HepG2 (cell line): Measurements from ENCODE around the gene CSNK1D. TPM values are rescaled to one million over a fixed set of nuclear protein-coding genes. Genes with fewer than 3 reads are reported as not detected.

Source experiments
- CBX5 ChIP-seq: sonication (generic); formaldehyde crosslinking; IDR thresholded peaks from 2 replicates; pipeline ENCODE4 v1.4.0; 2020; ENCODE audit warnings: missing genetic modification reagents, borderline replicate concordance
- CSRNP1 ChIP-seq: sonication (generic); formaldehyde crosslinking; IDR thresholded peaks from 2 replicates; pipeline ENCODE4 v1.8.1; 2023; ENCODE audit warnings: mild to moderate bottlenecking, missing genetic modification reagents
- ESRRA ChIP-seq: sonication (generic); formaldehyde crosslinking; IDR thresholded peaks from 2 replicates; pipeline ENCODE4 v1.5.1; 2020; ENCODE audit warnings: mild to moderate bottlenecking, low read depth, missing genetic modification reagents
- HNRNPH1 ChIP-seq: fragments of 200-400 bp; formaldehyde crosslinking; optimal IDR thresholded peaks from 2 replicates; pipeline ENCODE3; 2017; ENCODE audit warnings: mild to moderate bottlenecking, low read depth, low read length
- JUN ChIP-seq: sonication (generic); formaldehyde crosslinking; IDR thresholded peaks from 2 replicates; pipeline ENCODE4 v1.4.0; 2020; ENCODE audit warnings: mild to moderate bottlenecking, missing genetic modification reagents
- MEF2D ChIP-seq: sonication (generic); formaldehyde crosslinking; IDR thresholded peaks from 2 replicates; pipeline ENCODE4 v1.5.1; 2020; ENCODE audit warnings: mild to moderate bottlenecking, missing genetic modification reagents
- MIXL1 ChIP-seq: IDR thresholded peaks from 2 replicates; pipeline ENCODE4 v1.6.1; 2016
- PATZ1 ChIP-seq: sonication (generic); formaldehyde crosslinking; IDR thresholded peaks from 2 replicates; pipeline ENCODE4 v1.4.0; 2020; ENCODE audit warnings: missing genetic modification reagents
- RFX1 ChIP-seq: fragments of 450-650 bp; IDR thresholded peaks from 2 replicates; pipeline ENCODE4 v1.6.1; 2017
- SETDB1 ChIP-seq: sonication (generic); formaldehyde crosslinking; IDR thresholded peaks from 2 replicates; pipeline ENCODE4 v1.5.1; 2020; ENCODE audit warnings: missing genetic modification reagents, mild to moderate bottlenecking, borderline replicate concordance
- TP53 ChIP-seq: sonication (generic); formaldehyde crosslinking; conservative IDR thresholded peaks from 2 replicates; pipeline ENCODE4 v1.4.0; 2020; ENCODE audit warnings: missing genetic modification reagents
- YEATS2 ChIP-seq: sonication (generic); formaldehyde crosslinking; IDR thresholded peaks from 2 replicates; pipeline ENCODE4 v1.4.0; 2020; ENCODE audit warnings: missing genetic modification reagents, borderline replicate concordance
- ZBTB33 ChIP-seq: sonication (generic); formaldehyde crosslinking; IDR thresholded peaks from 2 replicates; pipeline ENCODE4 v1.4.0; 2020; ENCODE audit warnings: missing genetic modification reagents
- ZC3H13 ChIP-seq: sonication (generic); formaldehyde crosslinking; IDR thresholded peaks from 2 replicates; pipeline ENCODE4 v1.8.1; 2023; ENCODE audit warnings: mild to moderate bottlenecking, missing genetic modification reagents, moderate library complexity
- ZNF280B ChIP-seq: sonication (generic); formaldehyde crosslinking; IDR thresholded peaks from 2 replicates; pipeline ENCODE4 v1.5.0; 2020; ENCODE audit warnings: missing genetic modification reagents, mild to moderate bottlenecking, borderline replicate concordance
- ZNF326 ChIP-seq: sonication (generic); formaldehyde crosslinking; IDR thresholded peaks from 2 replicates; pipeline ENCODE4 v1.4.0; 2020; ENCODE audit warnings: missing genetic modification reagents, borderline replicate concordance
- ZNF331 ChIP-seq: sonication (generic); formaldehyde crosslinking; IDR thresholded peaks from 2 replicates; pipeline ENCODE4 v1.4.0; 2020; ENCODE audit warnings: missing genetic modification reagents
- ZNF333 ChIP-seq: sonication (generic); formaldehyde crosslinking; IDR thresholded peaks from 2 replicates; pipeline ENCODE4 v1.4.0; 2020; ENCODE audit warnings: mild to moderate bottlenecking, missing genetic modification reagents, borderline replicate concordance
- ZNF672 ChIP-seq: sonication (generic); formaldehyde crosslinking; IDR thresholded peaks from 2 replicates; pipeline ENCODE4 v1.8.1; 2022; ENCODE audit warnings: missing genetic modification reagents
- polyA plus RNA-seq, 8 experiments: library from polyadenylated mRNA; depleted of rRNA in 3 of 8; stranded (reverse) in 7 of 8; unstranded in 1 of 8; fragments of >200 nt; fragmentation: Illumina TruSeq in 4 of 8; extraction: Trizol in 4 of 8; gene quantifications; 2 replicates each; pipeline versions ENCODE4 v1.2.1 to v1.2.3, GENCODE V29; 2011 to 2016; ENCODE audit warnings: low read depth in 4 of 8, missing spikeins in 1 of 8, mixed read lengths in 1 of 8; ENCODE audit not compliant: insufficient read depth in 1 of 8
- total RNA-seq, 5 experiments: library from RNA; depleted of rRNA; stranded (reverse); fragments of >200 nt; fragmentation: Illumina TruSeq; extraction: Trizol; gene quantifications; 2 replicates each; pipeline ENCODE4 v1.2.3, GENCODE V29; 2016; ENCODE audit warnings: low read depth in 1 of 5

The CSNK1D gene
- total and polyA plus RNA-seq, 2 of the 13 experiments (the other 11 are each of a cell fraction or from before 2014, with no cell fraction given) = 31.5 to 128 TPM

- TF ChIP-seq ZBTB33 (0 out of 2 replicates have a peak, but pooled peaks have one; percentile 6), TP53 (CRISPR knock-in tag) (0 out of 2 replicates have a peak, but pooled peaks have one; percentile 61), SETDB1 (CRISPR knock-in tag) (no peak), CSRNP1 (CRISPR knock-in tag) (no peak), RFX1 (no peak), ESRRA (CRISPR knock-in tag) (0 out of 2 replicates have a peak, but pooled peaks have one; percentile 26), CBX5 (CRISPR knock-in tag) (0 out of 2 replicates have a peak, but pooled peaks have one; percentile 27), HNRNPH1 (no peak), PATZ1 (CRISPR knock-in tag) (peak; percentile 14; the same call in 1 of the 2 replicates), JUN (CRISPR knock-in tag) (0 out of 2 replicates have a peak, but pooled peaks have one; percentile 25), MEF2D (CRISPR knock-in tag) (no peak), MIXL1 (CRISPR knock-in tag) (0 out of 2 replicates have a peak, but pooled peaks have one; percentile 35), ZNF333 (CRISPR knock-in tag) (0 out of 2 replicates have a peak, but pooled peaks have one; percentile 3), YEATS2 (CRISPR knock-in tag) (0 out of 2 replicates have a peak, but pooled peaks have one; percentile 34), ZNF280B (CRISPR knock-in tag) (no peak), ZC3H13 (CRISPR knock-in tag) (peak; percentile 55; the same call in 1 of the 2 replicates), ZNF326 (CRISPR knock-in tag) (no peak), ZNF672 (CRISPR knock-in tag) (no peak), ZNF331 (CRISPR knock-in tag) (peak; percentile 13; the same call in 1 of the 2 replicates)
These were observed 20.7 kb upstream of the CSNK1D start (continued) for GRCh38 chr17:82294064-82294773.
